ENCODE data around the gene TMEM117. TPM values are rescaled to one million over a fixed set of nuclear protein-coding genes. Genes with fewer than 3 reads are reported as not detected.
"Not testable (repeated sequence)": the region's sequence is repeated elsewhere in the genome, so short reads cannot be mapped to it uniquely, and the experiment has no call there.

Gene TMEM117
- total RNA-seq, 2 experiments from 2014 or later, result 0.50 to 0.63 TPM

DNA sequence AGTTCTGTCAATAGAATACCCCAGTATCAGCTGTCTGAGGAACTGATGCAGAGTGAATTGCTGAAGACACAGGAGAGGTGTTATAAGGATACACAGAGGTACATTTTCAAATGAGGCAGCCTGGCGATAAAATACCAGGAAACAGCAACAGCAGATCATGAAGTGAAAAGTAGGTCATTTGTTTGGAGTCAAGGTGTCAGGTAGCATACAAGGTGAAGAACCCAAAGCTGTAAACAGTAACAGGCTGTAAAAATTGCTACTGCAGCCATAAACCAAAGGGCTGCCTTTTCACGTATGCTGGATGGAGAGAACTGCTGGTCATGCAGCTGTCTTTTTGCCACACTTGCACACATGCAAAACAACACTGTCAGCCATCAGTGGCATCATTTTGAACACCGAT is 20.5 kb upstream of the TMEM117 start:
- Mint-ChIP-seq H3K4me1 (peaks cover 7% of the 10 kb centered on the region), H3K36me3 (peaks cover 1% of the 10 kb centered on the region), H3K27ac (no peak overlapping the region), H3K9me3 (ENCODE audit: low read depth) (no peaks in the 10 kb centered on the region), H3K4me3 (no peak overlapping the region), H3K27me3 (peaks cover 6% of the 10 kb centered on the region)
- CTCF ChIA-PET, result interaction anchor here (2.5 kb wide), 1 partner anchor 10 kb away, joined by 12 read pairs; the partner anchor contains the start of gene TWF1
- DNase-seq (no peak), ATAC-seq (no peak)

DNA sequence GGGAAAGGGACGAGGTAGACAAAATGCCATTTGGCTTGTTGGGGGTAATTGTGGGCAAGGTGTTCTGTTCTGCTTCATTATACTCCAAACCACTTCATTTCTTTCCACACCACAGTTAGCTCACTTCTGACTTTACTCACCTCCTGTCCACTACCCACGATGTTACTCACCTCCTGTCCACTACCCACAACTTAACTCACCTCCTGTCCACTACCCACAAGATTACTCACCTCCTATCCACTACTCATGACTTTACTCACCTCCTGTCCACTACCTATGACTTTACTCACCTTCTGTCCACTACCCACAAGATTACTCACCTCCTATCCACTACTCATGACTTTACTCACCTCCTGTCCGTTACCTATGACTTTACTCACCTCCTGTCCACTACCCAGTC is 19.7 kb upstream of the TMEM117 start:
- DNase-seq, result no peak
- H3K9me3 Mint-ChIP-seq (ENCODE audit: low read depth), result no peaks in the 10 kb centered on the region
- H3K4me1 Mint-ChIP-seq, result peaks cover 7% of the 10 kb centered on the region

DNA sequence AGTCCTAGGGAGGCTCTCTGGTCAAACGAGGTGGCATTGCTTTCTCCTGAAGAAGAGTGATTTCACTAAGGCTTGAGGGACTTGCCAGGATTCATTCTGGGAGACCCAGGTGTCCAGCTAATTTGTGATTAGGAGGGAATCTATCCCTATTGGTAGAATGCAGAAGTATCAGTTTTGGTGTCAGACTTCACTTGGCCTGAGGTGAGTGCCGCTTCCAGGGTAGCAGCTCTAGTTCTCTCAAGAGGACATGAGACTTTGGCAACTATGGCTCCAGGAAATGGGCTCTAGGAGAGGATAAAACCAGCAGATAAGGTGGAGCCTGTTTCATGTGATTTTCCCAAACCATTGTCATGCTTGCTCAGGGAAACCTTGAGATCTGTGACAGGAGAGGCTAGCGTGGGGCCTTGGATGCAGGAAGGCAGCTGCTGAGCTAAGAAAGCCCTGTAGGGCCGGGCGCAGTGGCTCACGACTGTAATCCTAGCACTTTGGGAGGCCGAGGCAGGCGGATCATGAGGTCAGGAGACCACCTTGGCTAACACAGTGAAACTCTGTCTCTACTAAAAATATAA is 11.6 kb upstream of the TMEM117 start:
- CTCF ChIA-PET, result interaction anchor here (1.5 kb wide), 1 partner anchor 9 kb away, joined by 3 read pairs; no protein-coding TSS in a partner anchor
- no peak overlapping the region for H3K4me3 Mint-ChIP-seq
- peaks cover 8% of the 10 kb centered on the region for H3K27me3 Mint-ChIP-seq
- no peaks in the 10 kb centered on the region for H3K36me3 Mint-ChIP-seq
- DNase-seq (no peak), ATAC-seq (no peak)
- H3K9me3 Mint-ChIP-seq (ENCODE audit: low read depth), result no peaks in the 10 kb centered on the region
- no peak overlapping the region for H3K27ac Mint-ChIP-seq
- H3K4me1 Mint-ChIP-seq, result peaks cover 2% of the 10 kb centered on the region

More for the DNA sequence above, 19.7 kb upstream of the TMEM117 start:
- CTCF ChIA-PET, result interaction anchor here (2.5 kb wide), 1 partner anchor 10 kb away, joined by 12 read pairs; the partner anchor contains the start of gene TWF1
- ATAC-seq, result peak; percentile 51
- peaks cover 6% of the 10 kb centered on the region for H3K27me3 Mint-ChIP-seq
- H3K4me3 Mint-ChIP-seq, result no peak overlapping the region
- H3K36me3 Mint-ChIP-seq, result peaks cover 1% of the 10 kb centered on the region
- peak overlapping the region; percentile 29 for H3K27ac Mint-ChIP-seq

DNA sequence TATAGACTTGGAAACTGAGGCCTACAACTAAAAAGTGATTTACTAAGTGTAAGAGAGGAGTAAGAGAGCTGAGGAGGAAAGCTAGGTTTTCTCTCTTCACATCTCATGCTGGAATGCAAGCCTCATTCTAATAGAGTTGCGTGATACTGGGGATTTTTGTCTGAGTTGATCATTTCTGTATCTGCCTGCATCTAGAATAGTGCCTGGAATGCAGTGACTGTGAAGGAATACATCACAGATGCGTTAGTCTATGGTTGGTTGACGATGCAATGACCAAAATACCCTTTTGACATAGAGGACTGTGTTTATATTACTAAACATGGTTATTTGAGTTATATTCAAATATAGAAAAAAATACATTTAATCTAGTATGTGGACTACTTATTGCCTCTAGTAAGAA is 9.2 kb upstream of the TMEM117 start:
- CTCF ChIA-PET, result no interaction called here
- Mint-ChIP-seq H3K4me1 (peaks cover 3% of the 10 kb centered on the region), H3K4me3 (no peak overlapping the region), H3K27me3 (peaks cover 19% of the 10 kb centered on the region), H3K36me3 (no peaks in the 10 kb centered on the region), H3K27ac (no peak overlapping the region), H3K9me3 (ENCODE audit: low read depth) (no peaks in the 10 kb centered on the region)
- DNase-seq (no peak), ATAC-seq (no peak)

DNA sequence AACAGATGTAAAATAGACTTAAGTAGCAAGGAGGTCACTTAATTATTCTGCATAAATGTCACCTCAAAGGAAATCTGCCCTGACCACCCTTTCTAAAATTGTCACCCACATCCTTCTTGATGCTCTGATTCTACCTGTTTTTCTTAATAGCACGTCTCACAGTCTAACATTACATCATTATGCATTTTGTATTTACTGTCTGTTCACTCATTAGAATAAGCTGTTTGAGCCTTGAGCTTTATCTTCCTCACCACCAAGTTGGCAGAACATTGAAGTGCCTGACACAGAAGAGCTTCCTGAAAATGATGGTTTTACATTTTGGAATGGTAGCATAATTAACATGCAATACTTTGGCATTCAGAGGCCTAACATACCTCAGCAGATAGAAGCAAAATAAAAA is 8.8 kb upstream of the TMEM117 start:
- Mint-ChIP-seq H3K27ac (no peak overlapping the region), H3K9me3 (ENCODE audit: low read depth) (no peaks in the 10 kb centered on the region), H3K4me3 (no peak overlapping the region), H3K4me1 (peaks cover 7% of the 10 kb centered on the region), H3K27me3 (peaks cover 23% of the 10 kb centered on the region), H3K36me3 (no peaks in the 10 kb centered on the region)
- DNase-seq (no peak), ATAC-seq (no peak)
- CTCF ChIA-PET, result no interaction called here

DNA sequence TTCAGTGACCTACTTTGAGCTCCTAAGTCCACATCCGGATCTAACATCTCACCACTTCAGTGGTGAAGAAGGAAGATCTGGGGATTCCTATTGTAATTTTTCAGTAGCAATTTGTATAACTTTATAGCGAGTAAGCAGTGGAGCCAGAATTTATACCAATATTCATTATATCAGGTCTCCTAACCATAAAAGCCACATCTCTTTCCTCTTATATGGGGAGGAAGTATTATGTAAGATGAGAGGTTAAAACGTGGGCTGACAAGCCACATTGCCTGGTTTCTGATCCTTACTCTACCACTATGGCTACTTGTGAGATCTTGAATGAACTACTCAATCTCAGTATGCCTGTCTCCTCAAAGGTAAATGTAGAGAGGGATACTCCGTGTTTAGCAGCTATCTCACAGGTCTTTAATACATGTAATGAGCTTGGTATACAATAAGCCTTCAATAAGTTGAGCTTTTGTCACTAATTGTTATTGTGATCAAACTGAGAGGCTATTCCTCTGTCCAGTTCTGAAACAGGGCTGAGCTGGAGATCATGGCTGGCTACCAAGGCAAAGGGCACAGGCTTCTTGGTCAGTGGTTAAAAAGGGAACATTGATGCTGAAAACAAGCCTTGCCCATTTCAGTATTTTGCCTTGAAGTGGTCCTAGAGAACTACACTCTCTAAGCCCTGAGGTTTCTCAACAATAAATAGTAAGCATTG is 3.3 kb upstream of the TMEM117 start:
- DNase-seq, result no peak
- H3K27ac Mint-ChIP-seq, result no peak overlapping the region
- peaks cover 27% of the 10 kb centered on the region for H3K4me1 Mint-ChIP-seq
- no peak overlapping the region for H3K4me3 Mint-ChIP-seq
- peaks cover 2% of the 10 kb centered on the region for H3K36me3 Mint-ChIP-seq
- CTCF ChIA-PET, result interaction anchor here (1.2 kb wide), 1 partner anchor 8 kb away, joined by 3 read pairs; no protein-coding TSS in a partner anchor
- H3K27me3 Mint-ChIP-seq, result peaks cover 43% of the 10 kb centered on the region
- no peaks in the 10 kb centered on the region for H3K9me3 Mint-ChIP-seq (ENCODE audit: low read depth)
- ATAC-seq, result no peak

DNA sequence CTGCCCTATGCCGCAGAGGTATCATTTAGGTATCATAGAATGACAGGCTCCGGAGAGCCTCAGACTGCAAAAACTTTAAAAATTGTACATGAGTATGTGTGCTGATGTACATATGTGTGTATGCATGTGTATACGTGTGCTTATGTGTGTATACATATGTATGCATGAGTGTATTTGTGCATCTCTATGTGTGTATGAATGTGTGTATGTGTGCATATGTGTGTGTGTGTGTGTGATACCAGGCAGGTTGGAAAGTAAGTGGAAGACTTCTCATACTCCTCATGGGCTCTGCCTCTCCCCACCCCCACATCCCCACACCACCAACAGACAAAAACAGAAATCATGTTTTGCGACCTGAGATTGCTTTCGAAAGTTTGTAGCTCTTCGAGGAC is 621 bp upstream of the TMEM117 start:
- Mint-ChIP-seq H3K27ac (peak overlapping the region; percentile 77), H3K27me3 (peaks cover 36% of the 10 kb centered on the region), H3K4me3 (peak overlapping the region; percentile 82), H3K36me3 (peaks cover 2% of the 10 kb centered on the region), H3K4me1 (peaks cover 33% of the 10 kb centered on the region), H3K9me3 (ENCODE audit: low read depth) (no peaks in the 10 kb centered on the region)
- ATAC-seq, result peak; percentile 3
- CTCF ChIA-PET, result no interaction called here
- no peak for DNase-seq

DNA sequence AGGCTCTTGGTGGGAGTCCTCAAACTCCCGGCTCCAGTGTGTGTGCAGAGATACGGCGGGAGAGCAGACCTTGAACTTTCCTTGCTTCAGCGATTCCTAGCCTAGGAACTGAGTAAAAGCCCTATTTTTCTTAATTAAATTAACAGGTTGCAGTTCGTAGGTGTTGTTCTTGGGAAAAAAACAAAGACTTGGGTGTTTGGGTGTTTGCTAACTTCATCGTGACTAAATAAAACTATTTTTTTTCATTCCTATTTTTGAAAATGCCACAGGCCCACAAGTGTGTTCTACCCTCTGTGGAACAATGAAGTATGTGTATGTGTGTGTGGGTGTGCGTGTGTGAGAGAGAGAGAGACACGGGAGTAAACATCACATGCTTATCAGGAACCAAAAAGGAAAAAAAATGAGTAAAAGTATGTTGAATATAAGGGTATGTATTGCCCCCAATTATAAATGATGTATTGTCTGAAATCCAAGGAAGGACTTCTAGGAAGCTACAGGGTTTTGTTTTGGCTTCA is 651 bp downstream of the TMEM117 start:
- Mint-ChIP-seq H3K36me3 (peaks cover 2% of the 10 kb centered on the region), H3K27me3 (peaks cover 30% of the 10 kb centered on the region), H3K4me1 (peaks cover 33% of the 10 kb centered on the region), H3K4me3 (peak overlapping the region; percentile 82), H3K27ac (peak overlapping the region; percentile 78), H3K9me3 (ENCODE audit: low read depth) (no peaks in the 10 kb centered on the region)
- ATAC-seq, result no peak
- CTCF ChIA-PET, result no interaction called here
- no peak for DNase-seq

DNA sequence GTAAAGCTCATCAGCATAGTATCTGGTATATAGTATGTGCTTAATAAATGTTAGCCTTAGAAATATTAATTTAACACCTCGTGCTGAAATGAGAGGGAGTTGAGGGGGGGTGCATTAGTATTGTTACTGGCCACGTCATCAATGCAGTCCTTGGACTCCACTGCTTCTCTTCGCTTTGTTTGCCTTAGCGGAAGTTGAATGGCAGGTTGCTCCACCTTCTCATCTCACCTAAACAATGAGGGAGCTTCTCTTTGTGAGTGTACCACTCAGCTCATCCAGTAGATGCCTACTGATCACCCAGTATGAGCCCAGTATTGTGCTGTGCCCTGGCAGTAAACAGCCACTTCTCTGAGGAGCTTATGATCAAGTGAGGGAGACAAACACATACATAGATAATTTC is 4.5 kb downstream of the TMEM117 start:
- Mint-ChIP-seq H3K27ac (no peak overlapping the region), H3K9me3 (ENCODE audit: low read depth) (no peaks in the 10 kb centered on the region), H3K4me1 (peaks cover 12% of the 10 kb centered on the region), H3K27me3 (peaks cover 7% of the 10 kb centered on the region), H3K36me3 (peaks cover under 1% of the 10 kb centered on the region), H3K4me3 (no peak overlapping the region)
- no peak for DNase-seq
- ATAC-seq, result no peak
- CTCF ChIA-PET, result no interaction called here

DNA sequence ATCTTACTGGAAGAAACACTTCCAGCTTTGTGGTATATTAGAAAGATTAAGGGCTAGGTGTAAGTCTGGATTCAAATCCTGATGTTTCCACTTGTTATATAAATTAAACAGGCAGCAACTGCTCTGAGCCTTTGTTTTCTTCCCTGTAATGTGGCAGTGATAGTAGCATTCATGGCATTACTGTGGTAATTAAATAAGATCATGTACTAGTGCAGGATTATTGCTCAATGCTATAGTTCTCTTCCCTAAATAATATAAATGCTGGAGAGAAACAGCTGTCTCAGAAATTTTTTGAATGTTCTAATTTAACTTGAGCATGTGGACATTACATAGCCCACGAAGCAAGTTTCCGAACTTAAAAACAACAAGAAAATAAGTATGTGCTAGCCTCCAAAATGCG is 5.4 kb downstream of the TMEM117 start:
- no peak for DNase-seq
- peaks cover 1% of the 10 kb centered on the region for H3K36me3 Mint-ChIP-seq
- H3K4me1 Mint-ChIP-seq, result peaks cover 10% of the 10 kb centered on the region
- CTCF ChIA-PET, result no interaction called here
- H3K4me3 Mint-ChIP-seq, result no peak overlapping the region
- H3K27me3 Mint-ChIP-seq, result peaks cover 6% of the 10 kb centered on the region
- no peak overlapping the region for H3K27ac Mint-ChIP-seq
- H3K9me3 Mint-ChIP-seq (ENCODE audit: low read depth), result no peaks in the 10 kb centered on the region
- ATAC-seq, result no peak

DNA sequence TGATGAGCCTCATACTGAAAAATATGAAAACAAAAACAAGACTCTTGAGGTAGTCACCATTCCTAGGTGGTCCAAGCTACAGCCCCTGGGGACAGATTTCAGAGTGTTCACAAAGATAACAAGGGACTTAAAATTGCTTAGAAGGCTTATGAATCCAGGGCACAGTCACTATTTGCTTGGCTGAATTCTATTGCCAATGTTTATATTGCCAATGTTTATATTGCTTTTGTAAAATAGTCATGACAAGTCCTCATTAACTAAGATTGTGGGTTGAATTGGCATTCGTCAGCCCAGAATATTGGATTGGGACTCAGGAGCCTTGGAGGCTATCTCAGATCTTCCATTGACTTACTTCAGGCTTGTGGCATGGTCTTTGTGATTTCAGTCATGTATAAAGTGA is 6.4 kb downstream of the TMEM117 start:
- Mint-ChIP-seq H3K27ac (no peak overlapping the region), H3K4me3 (no peak overlapping the region), H3K9me3 (ENCODE audit: low read depth) (peaks cover 3% of the 10 kb centered on the region), H3K4me1 (peaks cover 11% of the 10 kb centered on the region), H3K27me3 (peaks cover 4% of the 10 kb centered on the region), H3K36me3 (peaks cover 7% of the 10 kb centered on the region)
- CTCF ChIA-PET, result no interaction called here
- no peak for DNase-seq
- ATAC-seq, result no peak

DNA sequence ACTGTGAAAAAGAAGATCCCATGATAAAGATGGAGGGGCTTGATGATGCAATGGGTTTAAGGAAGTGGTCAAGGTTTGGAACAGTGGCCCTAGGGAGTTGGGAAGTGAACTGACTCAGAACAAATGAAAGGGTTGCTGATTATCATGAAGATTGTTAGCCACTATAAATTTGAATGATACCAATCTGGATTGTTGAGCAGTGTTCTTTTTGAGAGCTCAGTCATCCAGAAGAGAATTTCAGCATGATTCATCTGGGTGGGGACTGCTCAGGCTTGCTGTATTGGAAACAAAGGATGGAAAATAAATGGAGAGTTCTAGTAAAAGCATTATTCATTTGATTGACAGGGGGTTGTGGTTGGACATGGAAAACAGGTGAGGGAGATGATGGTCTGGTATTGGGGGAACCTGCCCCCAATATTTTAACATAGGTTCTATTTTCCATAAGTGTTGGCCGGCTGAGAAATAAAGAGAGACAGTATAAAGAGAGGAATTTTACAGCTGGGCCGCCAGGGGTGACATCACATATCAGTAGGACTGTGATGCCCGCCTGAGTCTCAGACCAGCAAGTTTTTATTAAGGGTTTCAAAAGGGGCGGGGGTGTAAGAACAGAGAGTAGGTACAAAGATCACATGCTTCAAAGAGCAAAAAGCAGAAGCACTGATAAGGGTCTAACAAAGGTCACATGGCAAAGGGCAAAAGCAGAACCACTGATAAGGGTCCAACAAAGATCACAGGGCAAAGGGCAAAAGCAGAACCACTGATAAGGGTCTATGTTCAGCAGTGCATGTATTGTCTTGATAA is 11.7 kb downstream of the TMEM117 start:
- CTCF ChIA-PET, ATAC-seq: not testable (repeated sequence)

DNA sequence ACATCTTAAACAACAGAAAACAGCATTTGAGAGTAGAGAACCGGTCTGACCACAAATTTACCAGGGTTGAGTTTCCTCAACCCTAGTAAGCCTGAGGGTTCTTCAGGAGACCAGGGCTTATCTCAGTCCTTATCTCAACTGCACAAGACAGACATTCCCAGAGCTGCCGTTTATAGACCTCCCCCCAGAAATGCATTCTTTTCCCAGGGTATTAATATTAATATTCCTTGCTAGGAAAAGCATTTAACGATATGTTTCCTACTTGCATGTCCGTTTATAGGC is 12.3 kb downstream of the TMEM117 start:
- H3K27me3 Mint-ChIP-seq, result no peaks in the 10 kb centered on the region
- no peak overlapping the region for H3K27ac Mint-ChIP-seq
- CTCF ChIA-PET, result no interaction called here
- no peak overlapping the region for H3K4me3 Mint-ChIP-seq
- ATAC-seq (no peak), DNase-seq (no peak)
- peaks cover 12% of the 10 kb centered on the region for H3K36me3 Mint-ChIP-seq
- H3K9me3 Mint-ChIP-seq (ENCODE audit: low read depth), result peaks cover 7% of the 10 kb centered on the region
- peaks cover 5% of the 10 kb centered on the region for H3K4me1 Mint-ChIP-seq

More for the DNA sequence above, 11.7 kb downstream of the TMEM117 start:
- not testable (repeated sequence) for H3K4me1 Mint-ChIP-seq; H3K27ac Mint-ChIP-seq; H3K4me3 Mint-ChIP-seq; DNase-seq; H3K9me3 Mint-ChIP-seq (ENCODE audit: low read depth); H3K27me3 Mint-ChIP-seq
- H3K36me3 Mint-ChIP-seq, result peaks cover 12% of the 10 kb centered on the region

DNA sequence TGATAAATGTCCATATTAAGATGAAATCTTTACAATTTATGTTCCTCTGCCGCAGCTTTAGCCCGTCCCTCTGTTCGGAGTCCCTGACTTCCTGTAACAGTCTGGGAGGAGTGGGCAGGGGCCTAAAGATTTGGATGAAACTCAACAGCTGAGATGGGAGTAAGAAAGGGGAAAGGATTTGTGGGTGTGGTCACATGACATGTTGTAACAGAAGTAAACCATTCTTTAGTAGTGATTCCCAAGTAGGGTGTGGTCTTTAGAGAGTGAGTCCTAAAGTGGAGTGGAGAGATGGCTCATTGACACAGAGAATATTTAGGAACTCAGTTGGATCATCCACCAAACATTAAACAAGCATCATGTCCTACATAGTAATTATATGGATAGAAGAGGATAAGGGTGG is 12.9 kb downstream of the TMEM117 start:
- H3K27me3 Mint-ChIP-seq, result no peaks in the 10 kb centered on the region
- peaks cover 5% of the 10 kb centered on the region for H3K4me1 Mint-ChIP-seq
- ATAC-seq (no peak), DNase-seq (no peak)
- H3K9me3 Mint-ChIP-seq (ENCODE audit: low read depth), result peaks cover 7% of the 10 kb centered on the region
- H3K36me3 Mint-ChIP-seq, result peaks cover 12% of the 10 kb centered on the region
- no peak overlapping the region for H3K4me3 Mint-ChIP-seq
- CTCF ChIA-PET, result no interaction called here
- H3K27ac Mint-ChIP-seq, result no peak overlapping the region

Measured in activated CD8-positive, alpha-beta memory T cell treated with anti-CD3 and anti-CD28 coated beads, Interleukin-2, amount 10 ng/mL, durations not matched to agents 7 days and 5 days (primary cell).